ENCODE results near the gene SBSN.
A peak's percentile ranks its signal among the peaks of the same experiment; 100 is the strongest.

Gene SBSN

DNA sequence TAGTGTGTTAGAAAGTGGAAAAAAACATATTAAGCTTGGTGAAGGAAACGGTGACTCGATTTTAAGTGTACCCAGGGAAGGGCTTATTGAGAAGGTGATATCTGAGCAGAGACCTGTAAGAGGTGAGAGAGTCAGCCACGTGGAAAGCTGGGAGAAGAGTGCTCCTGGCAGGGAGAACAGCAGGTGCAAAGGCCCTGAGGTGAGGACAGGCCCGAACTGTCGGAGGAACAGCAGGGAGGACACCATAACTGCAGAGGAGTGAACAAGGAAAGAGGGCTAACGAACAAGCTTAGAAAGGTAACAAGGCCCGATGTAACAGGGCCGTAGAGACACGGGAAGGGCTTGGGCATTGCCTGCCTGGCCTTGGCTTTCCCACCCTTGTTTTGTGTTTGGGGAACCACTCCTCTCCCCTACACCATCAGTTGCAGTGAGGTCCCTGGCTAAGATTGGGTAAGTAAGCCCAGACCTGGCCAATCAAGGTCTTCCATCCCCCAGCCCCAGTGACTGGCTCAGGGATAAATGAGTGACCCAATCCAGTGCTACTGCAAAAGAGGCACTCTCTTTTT is 28.0 kb upstream of the SBSN start:
- DNase-seq = no peak
- intact Hi-C loops (cut with DNase I) = no loop called here

DNA sequence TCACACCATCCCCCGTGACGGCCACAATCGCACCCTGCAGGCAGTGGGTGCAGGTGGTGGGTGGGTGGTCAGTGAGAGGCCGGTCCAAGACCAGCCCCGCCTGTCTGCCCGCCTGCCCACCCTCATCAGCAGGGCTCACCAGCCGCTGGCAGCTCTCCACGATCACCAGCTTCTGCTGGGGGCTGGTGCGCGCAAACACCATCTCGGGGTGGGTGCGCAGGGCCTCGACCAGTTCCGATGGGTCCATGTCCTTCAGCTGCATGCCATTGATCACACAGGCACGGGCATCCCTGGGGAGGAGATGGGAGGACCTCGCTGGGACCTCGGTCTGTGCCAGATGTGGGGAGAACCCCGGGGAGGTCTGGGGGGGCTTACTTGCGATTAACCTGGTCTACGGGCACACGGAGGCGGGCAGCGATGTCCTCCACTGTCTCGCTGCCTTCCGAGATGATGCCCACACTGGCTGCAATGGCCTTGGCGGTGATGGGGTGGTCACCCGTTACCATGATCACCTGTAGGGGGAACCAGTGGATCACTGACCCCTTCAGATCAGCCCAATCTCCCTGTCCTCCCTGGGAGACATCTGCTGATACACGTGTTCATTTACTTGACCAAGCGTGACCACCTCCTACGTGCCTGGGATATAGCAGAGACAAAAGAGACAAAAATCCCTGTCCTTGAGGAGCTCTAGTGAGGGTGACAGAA is 27.3 kb upstream of the SBSN start:
- no peak for DNase-seq
- intact Hi-C loops (cut with DNase I) = no loop called here

DNA sequence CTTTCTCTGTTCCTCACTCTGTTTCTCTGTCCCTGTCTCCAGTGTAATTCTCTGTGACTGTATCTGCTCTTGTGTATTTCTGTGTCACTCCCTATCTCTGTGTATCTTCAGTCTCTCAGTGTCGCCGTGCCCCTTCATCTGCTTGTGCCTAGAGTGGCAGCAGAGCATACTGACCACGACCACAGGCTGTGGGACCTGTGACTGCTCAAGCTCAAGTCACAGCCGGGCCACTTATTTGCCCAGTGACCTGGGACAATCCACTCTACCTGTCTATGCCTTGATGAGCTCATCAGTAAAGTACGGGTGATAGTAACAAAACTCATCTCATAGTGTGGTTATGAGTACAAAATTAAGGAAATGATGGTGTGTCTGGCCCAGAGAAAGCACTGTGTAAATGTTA is 26.0 kb upstream of the SBSN start:
- no peak for DNase-seq
- intact Hi-C loops (cut with DNase I) = no loop called here

DNA sequence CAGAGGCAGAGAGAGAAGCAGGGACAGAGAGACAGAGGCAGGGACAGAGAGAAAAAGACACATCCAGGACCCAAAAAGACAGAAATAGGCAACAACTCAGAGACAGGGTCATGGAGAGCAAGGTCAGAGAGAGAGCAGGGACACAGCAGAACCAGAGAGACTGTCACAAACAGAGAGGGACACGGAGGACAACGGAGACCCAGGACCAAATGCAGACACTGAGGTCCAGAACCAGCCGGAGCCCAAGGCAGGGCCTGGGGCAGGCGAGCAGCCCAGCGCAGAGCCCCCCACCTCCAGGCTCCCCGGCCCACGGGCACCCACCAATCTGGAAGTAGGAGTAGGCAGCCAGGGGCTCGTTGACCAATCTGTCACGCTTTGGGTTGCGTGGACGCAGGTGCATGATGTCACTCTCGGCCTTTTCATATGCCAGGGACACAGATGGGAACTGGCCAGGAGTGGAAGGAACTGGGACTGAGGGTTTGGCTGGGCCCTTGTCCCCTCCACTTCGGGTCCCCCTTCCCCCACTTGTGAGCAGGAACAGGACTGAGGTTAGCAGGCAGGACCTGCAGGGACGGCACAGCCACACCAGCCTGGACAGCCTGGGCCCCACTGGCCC is 25.4 kb upstream of the SBSN start:
- no peak for DNase-seq
- intact Hi-C loops (cut with DNase I) = no loop called here

DNA sequence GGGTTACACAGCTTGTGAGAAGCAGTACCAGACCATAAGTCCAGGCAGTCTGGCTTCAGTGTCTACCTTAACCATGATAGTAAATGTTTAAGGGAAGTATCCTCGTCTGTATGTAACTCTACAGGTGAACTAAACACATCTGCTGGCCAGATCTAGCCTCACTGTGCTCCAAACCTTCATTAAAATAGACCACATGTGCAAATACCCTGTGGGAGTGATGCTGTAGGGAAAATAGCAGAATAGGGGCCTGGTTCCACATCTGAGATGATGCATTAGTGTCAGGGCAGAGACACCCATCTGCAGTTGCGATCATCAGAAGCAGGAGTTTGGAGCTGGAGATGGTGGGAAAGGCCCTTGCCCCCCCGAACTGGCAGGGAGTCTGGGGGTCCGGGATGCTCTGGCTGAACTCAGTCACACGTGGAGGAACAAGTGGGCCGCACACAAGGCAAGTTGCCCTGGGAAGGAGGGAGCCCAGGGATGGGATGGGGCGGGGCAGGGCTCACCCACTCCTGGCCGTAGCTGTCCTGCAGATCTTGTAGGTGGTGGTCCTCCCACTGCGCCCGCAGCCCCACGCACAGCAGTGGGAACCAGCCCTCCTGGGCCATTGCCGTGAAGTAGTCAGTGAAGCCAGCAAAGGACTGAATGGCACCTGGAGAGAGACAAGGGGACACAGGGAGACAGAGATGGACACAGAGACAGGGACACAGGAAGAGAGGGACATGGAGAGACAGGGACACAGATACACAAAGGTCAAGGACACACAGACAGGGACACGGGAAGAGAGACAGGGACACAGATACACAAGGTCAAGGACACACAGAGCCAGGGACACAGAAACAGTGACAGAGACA is 24.6 kb upstream of the SBSN start:
- no peak for DNase-seq
- intact Hi-C loops (cut with DNase I) = no loop called here

DNA sequence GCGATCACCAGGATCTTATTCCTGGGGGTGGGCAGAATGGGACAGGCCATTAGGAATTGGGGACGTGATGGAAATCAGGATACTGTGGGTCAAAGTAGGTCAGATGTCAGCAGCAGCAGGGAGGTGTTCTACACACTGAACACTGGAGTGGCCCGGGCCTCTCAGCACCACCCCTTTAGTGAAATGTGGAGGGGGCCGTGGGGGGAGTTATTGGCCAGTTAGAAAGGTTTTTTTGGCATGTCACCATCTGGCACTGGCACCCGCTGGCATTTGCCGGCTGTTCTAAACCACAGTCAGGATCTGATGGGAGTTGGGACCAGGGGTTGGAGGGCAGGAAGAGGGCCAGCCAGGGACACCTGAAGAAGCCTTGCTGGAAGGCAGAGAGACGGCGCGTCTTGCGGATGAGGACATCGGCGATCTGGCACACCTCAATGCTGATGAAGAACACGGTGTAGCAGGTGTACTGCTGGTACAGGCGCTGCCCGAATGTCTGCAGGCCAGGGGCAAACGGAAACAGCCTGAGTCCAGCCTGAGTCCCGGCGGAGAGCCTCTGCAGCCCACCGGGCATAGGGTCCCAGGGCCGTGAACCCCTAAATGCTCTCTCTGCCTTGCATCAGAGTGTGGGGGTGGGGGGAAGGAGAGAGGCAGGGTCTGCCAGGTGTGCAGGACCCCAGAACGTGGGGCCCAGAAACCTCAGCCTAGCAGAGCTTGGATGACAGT is 23.1 kb upstream of the SBSN start:
- DNase-seq = no peak
- intact Hi-C loops (cut with DNase I) = no loop called here

DNA sequence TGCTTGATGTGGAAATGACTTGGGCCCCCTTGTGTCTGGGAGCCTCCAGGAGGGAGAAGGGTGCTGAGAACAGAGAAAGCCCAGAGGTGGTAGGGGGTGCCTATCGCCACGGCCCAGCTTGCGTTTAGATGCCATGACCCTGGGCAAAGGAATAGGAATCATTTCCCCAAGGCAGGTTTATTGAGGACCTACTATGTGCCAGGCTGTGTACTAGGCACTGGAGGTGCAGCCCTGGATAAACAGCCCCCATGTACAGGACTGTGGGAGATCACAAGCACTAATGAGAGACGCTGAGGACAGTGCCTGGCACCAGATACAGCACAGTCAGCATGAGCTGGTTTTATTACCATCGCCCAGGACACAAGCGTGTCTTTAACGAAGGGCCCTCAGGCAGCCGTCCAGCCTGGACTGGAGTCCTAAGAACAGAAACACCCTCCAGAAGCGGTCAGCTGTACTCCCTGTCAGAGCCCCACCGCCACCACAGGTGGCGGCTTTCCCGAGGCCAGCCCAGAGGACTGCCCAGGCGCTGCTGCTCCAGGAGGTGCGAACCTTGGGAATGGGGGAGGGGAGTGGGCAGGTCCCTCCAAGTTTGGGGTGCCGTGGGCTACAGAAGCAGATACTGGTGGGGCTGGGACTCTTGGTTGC is 21.9 kb upstream of the SBSN start:
- DNase-seq = no peak
- intact Hi-C loops (cut with DNase I) = loop anchor here (5.0 kb wide), 1 partner anchor 167 kb away; the partner anchor contains the start of gene KMT2B

DNA sequence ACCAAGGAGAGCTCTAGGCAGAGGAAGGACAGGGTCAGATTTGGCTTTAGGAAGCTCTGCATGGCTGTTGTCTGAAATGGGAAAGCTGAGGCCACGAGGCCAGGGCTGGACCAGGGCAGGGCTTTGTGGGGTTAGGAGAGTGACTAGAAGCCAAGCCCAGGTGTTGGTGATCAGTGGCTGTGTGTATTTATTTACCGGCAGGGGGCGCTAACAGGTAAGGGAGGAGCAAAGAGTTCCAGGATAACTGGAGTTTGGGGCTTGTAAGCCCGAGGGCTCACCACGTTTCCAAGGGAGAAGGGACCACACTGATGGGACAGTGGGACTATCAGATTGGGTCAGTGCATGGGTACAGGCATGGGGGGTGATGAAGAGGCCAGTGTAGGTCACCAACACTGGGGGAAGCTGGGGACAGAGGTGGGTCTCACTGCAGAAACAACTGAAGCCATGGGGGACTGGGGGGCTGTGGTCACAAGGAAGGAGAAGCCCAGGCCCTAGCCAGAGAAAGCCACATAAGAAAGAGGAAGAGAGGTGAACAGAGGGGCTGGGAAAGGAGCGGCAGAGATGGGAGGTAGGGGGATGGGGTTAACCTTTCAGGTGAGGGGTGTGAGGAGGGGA is 21.2 kb upstream of the SBSN start:
- intact Hi-C loops (cut with DNase I) = loop anchor here (5.0 kb wide), 1 partner anchor 168 kb away; the partner anchor contains the start of gene KMT2B

DNA sequence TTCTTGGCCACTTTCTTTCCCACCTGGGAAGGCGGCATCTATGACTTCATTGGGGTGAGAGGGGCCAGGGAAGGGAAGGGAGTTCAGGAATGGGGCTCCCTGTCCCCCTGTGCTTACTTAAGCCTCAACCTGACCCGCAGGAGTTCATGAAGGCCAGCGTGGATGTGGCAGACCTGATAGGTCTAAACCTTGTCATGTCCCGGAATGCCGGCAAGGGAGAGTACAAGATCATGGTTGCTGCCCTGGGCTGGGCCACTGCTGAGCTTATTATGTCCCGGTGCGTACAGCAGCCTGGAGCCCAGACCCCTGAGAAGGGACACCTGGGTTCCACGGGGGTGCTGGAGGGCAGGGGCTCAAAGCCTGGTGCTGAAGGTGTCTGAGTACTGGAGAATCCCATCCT is 18.4 kb upstream of the SBSN start:
- intact Hi-C loops (cut with DNase I) = loop anchor here (5.0 kb wide), 1 partner anchor 171 kb away; the partner anchor contains the start of gene KMT2B

More for the DNA sequence above, 21.2 kb upstream of the SBSN start:
- DNase-seq = peak in 36 of 42 donors; percentile 15 to 83 (median 54)

DNA sequence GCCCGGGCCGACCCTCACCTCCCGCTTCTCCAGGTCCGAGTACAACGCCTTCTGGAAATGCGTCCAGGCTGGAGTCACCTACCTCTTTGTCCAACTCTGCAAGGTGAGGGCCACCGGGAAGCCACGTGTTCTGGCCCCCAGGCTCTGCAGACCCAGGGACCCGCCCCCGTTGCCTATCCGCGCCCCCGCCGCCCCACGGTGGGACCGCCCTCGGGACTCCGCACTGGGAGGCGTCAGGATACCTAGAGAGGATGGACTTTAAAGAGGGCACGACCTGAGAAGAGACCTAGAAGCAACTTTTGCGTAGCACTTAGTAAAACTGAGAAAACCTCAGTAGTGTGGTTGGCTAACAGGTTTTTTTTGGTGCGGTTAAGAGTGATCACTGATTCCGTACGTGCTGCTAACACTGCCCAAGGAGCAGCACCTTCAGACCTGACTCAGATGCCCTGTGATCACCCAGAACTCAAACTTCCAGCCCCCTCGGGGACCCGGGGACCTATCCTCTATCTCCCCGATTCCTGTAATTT is 17.8 kb upstream of the SBSN start:
- intact Hi-C loops (cut with DNase I) = loop anchor here (5.0 kb wide), 1 partner anchor 171 kb away; the partner anchor contains the start of gene KMT2B
- DNase-seq = peak in 25 of 42 donors; percentile 3 to 58 (median 31)

More for the DNA sequence above, 18.4 kb upstream of the SBSN start:
- no peak for DNase-seq

DNA sequence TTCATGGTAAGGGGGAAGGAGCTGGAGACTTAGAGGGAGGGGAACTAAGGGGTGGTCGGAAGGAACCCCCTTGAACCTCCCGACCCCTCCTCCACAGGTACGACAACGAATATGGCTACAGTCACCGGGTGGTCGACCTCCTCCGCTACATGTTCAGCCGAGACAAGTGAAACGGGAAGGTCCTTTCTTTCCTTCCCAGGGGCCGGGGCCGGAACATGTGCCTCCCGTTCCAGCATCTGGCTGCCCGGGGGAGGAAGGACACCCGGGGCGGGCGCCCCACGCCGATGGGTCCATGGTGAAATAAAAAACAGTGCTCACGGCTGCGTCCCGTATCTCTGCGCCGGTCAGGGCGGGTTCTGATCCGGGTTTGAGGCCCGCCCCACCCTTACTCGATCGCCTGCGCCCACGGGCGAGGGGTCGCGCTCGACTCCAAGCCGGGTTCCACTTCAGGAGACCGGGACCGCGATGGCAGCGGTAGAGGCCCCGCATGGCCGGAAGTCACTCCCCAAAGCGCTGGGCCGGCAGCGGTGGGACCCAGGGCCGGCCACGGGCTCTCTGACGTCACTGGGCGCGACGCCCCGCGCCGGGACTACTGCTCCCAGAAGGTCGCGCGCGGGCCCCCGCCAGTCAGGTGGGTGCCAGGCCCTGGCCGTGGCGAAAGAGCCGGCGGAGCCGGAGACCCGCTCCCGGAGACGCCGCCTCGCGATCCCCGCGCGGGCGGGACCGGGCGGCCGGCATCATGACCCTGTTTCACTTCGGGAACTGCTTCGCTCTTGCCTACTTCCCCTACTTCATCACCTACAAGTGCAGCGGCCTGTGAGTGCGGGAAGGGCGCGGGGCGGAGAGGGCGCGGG is 17.1 kb upstream of the SBSN start, which contains the start of gene TMEM147:
Gene TMEM147 (plus strand): TSS at position 626 of the 854 bp plus-strand sequence. CDS start 114 bp downstream, at position 740.
- intact Hi-C loops (cut with DNase I) = loop anchor here (5.0 kb wide), 1 partner anchor 172 kb away; the partner anchor contains the start of gene KMT2B
- peak; percentile 76 to 97 (median 94) for DNase-seq

DNA sequence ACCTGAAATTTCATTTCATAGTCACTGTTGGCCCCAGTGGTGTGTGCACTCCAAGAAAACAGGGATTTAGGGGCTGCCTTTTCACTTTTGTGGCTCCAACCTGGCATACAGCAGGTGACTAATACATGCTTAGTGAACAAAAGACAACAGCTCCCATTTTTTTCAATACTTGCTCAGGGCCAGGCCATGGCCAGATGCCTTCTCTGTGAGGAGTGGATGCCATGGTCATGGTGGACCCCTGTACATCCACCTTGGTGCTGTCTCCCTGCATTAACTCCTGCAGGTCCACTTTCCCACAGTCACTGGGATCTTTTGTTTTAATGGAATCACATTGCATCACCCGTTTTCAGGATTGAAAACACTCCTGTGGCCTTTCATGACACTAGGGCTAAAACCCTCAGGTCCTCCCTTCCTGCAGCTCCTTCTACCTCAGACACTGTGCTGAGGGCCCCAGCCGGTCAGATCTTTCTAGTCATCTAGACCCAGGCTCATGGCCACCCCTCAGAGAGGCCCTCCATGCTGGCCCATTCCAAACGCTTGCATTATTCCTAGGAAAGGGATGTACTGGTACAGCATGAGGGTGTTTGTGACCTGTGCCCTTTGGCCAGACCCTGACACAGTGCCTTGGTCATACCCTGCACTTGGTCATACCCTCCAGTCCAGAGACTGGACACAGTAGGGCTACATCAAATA is 16.1 kb upstream of the SBSN start:
- intact Hi-C loops (cut with DNase I) = no loop called here

DNA sequence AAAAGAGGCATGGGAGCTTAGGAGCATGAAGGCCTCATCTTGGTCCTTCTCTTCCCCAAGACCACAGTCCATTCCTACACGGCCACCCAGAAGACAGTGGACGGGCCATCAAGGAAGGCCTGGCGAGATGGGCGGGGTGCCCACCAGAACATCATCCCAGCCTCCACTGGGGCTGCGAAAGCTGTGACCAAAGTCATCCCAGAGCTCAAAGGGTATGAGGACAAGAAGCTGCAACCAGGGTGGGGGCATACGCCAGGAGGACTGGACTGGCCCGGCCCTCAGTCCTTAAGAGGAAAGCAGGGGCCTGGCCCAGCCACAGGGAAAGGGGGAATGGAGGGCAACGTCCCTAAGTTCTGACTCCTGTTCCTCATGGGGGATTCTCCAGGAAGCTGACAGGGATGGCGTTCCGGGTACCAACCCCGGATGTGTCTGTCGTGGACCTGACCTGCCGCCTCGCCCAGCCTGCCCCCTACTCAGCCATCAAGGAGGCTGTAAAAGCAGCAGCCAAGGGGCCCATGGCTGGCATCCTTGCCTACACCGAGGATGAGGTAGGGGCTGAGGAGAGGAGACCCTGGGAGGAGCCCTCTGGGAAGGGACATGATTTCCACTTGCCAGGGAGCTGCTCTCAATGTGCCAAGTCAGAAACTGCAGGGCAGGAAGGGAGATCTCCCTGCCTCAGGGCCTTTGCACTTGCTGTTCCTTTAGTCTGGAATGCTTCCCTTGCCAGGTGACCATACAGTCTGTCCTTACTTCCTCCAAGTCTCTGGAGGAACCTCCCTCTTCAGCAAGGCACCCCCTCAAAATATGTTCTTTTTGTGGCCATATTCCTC is 15.4 kb upstream of the SBSN start:
- intact Hi-C loops (cut with DNase I) = no loop called here
- no peak for DNase-seq

More for the DNA sequence above, 16.1 kb upstream of the SBSN start:
- DNase-seq = no peak

DNA sequence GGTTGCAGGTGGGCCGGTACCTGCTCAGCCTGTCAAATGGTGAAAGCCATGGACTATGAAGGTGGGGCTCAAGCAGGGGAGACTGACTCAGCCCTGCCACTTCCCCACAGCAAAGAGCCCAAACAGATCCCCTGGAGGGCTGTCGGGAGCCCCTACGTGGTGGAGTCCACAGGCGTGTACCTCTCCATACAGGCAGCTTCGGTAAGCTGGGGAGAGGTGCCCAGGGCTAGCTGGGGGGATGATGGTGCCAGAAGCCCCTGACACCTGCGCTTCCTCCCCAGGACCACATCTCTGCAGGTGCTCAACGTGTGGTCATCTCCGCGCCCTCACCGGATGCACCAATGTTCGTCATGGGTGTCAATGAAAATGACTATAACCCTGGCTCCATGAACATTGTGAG is 14.1 kb upstream of the SBSN start:
- intact Hi-C loops (cut with DNase I) = no loop called here
- DNase-seq = no peak

DNA sequence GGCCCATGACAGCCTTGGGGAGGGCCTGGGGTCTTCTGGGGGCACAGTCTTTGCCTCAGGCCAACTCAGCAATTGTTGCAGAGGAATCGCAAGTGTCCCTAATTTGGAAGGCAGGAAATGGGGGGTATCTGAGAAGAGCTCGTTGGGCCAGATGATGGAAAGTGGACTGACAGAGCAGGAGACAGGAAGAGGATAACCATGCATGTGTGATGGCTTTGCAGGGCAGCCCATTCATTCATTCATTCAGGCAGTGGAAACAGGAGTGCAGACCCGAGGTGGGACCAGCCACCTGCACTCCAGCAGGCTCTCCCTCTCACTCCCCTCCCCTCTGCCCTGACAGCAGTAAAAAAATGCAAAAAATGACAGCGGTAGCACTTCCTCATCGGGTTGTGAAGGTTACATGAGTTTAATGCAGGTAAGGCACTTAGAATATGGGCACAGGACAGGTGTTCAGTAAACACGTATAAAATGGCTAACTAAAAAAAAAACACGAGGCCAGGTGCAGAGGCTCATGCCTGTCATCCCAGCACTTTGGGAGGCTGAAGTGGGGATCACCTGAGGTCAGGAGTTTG is 12.3 kb upstream of the SBSN start:
- DNase-seq = no peak
- intact Hi-C loops (cut with DNase I) = no loop called here
